Measurements from ENCODE around the gene SLC35A2. TPM values are rescaled to one million over a fixed set of nuclear protein-coding genes. Genes with fewer than 3 reads are reported as not detected.

Gene SLC35A2
- total and polyA plus RNA-seq, 8 donors, result 4.3 to 25.4 (median 11.4) TPM; not detected in 1

GRCh38 chrX:48957827-48958634, 46.6 kb upstream of the SLC35A2 start:
- H3K27ac ChIP-seq, result peak overlapping the region; percentile 92 to 97 (median 93)
- DNase-seq, result peak; percentile 95 to 98
- H3K4me3 ChIP-seq, result peak overlapping the region; percentile 59 to 77 (median 68)
- TF ChIP-seq POLR2A (IDR thresholded peaks at IDR 0.05), result peak in 1 of 4 donors; percentile 42
- peak; percentile 36 for TF ChIP-seq EP300 (IDR thresholded peaks at IDR 0.05)
- peak in 2 of 3 donors; percentile 78 to 80 for TF ChIP-seq POLR2AphosphoS5 (IDR thresholded peaks at IDR 0.05)
- no peak for TF ChIP-seq CTCF (IDR thresholded peaks at IDR 0.05)
- H3K9me3 ChIP-seq, result no peaks in the 10 kb centered on the region
- WGBS, 5 donors, result 0 to 43% (median 8%) methylated on average over 50 to 65 of the region's 66 CpGs
- H3K27me3 ChIP-seq, result no peaks in the 10 kb centered on the region
- H3K4me1 ChIP-seq, result peaks cover 0 to 52% (median 34%) of the 10 kb centered on the region in 4 donors
- intact Hi-C loops (cut with DNase I; ENCODE audit: low total_unique reads), result no loop called here
- peaks cover 0 to 17% (median 8%) of the 10 kb centered on the region in 4 donors for H3K36me3 ChIP-seq

GRCh38 chrX:48957477-48957826, 46.0 kb upstream of the SLC35A2 start, which contains the start of gene OTUD5:
Gene OTUD5 (minus strand): TSS chrX:48957607. CDS start chrX:48957570, 37 bp downstream.
- Histone ChIP-seq H3K4me3 (peak within 1 kb of the TSS; percentile 59 to 77 (median 68)), H3K36me3 (peaks cover 0 to 17% (median 8%) of the 10 kb centered on the region in 4 donors), H3K4me1 (peaks cover 0 to 58% (median 37%) of the 10 kb centered on the region in 4 donors), H3K27me3 (no peaks in the 10 kb centered on the region), H3K27ac (peak within 1 kb of the TSS; percentile 92 to 97 (median 93)), H3K9me3 (no peaks in the 10 kb centered on the region)
- TF ChIP-seq EP300 (IDR thresholded peaks at IDR 0.05) (no peak), POLR2AphosphoS5 (IDR thresholded peaks at IDR 0.05) (peak in 1 of 3 donors; percentile 3)
- WGBS, 5 donors, result 0 to 73% (median 20%) methylated on average over 1 to 52 of the region's 53 CpGs
- intact Hi-C loops (cut with DNase I; ENCODE audit: low total_unique reads), result no loop called here
- DNase-seq, result peak in 1 of 2 donors; percentile 85

GRCh38 chrX:48956728-48957414, 45.4 kb upstream of the SLC35A2 start:
- H3K4me3 ChIP-seq, result peak overlapping the region; percentile 59 to 77 (median 68)
- H3K9me3 ChIP-seq, result no peaks in the 10 kb centered on the region
- intact Hi-C loops (cut with DNase I; ENCODE audit: low total_unique reads), result no loop called here
- no peak for TF ChIP-seq POLR2AphosphoS5 (IDR thresholded peaks at IDR 0.05)
- TF ChIP-seq EP300 (IDR thresholded peaks at IDR 0.05), result no peak
- TF ChIP-seq POLR2A (IDR thresholded peaks at IDR 0.05), result no peak
- no peak for TF ChIP-seq CTCF (IDR thresholded peaks at IDR 0.05)
- H3K4me1 ChIP-seq, result peaks cover 0 to 58% (median 39%) of the 10 kb centered on the region in 4 donors
- H3K27ac ChIP-seq, result peak overlapping the region; percentile 92 to 97 (median 93)
- 1 to 44% (median 7%) methylated on average over 19 to 60 of the region's 61 CpGs for WGBS, 5 donors
- no peaks in the 10 kb centered on the region for H3K27me3 ChIP-seq
- H3K36me3 ChIP-seq, result peaks cover 0 to 17% (median 8%) of the 10 kb centered on the region in 4 donors
- peak; percentile 41 to 63 for DNase-seq

- H3K36me3 ChIP-seq, result peaks cover 0 to 11% (median 2%) of the 10 kb centered on the region in 4 donors
- DNase-seq, result no peak
- TF ChIP-seq EP300 (IDR thresholded peaks at IDR 0.05), result no peak
- no peak for TF ChIP-seq POLR2A (IDR thresholded peaks at IDR 0.05)
- no peak for TF ChIP-seq CTCF (IDR thresholded peaks at IDR 0.05)
- TF ChIP-seq POLR2AphosphoS5 (IDR thresholded peaks at IDR 0.05), result no peak
Observed at GRCh38 chrX:48948589-48948988, 37.1 kb upstream of the SLC35A2 start.

More at GRCh38 chrX:48948589-48948988, 37.1 kb upstream of the SLC35A2 start:
- H3K4me3 ChIP-seq, result no peak overlapping the region
- 73 to 100% (median 98%) methylated on average over 1 of the region's 1 CpG; no CpG with 5 or more reads in 1 of the 5 donors for WGBS, 5 donors
- H3K27me3 ChIP-seq, result no peaks in the 10 kb centered on the region
- no peaks in the 10 kb centered on the region for H3K9me3 ChIP-seq
- H3K27ac ChIP-seq, result no peak overlapping the region
- intact Hi-C loops (cut with DNase I; ENCODE audit: low total_unique reads), result no loop called here
- H3K4me1 ChIP-seq, result peaks cover 3 to 43% (median 19%) of the 10 kb centered on the region in 4 donors
